GM12872 (cell line): Measurements from ENCODE around the gene TIMM44.

Experiments
- TF ChIP-seq, protein P1 (sequence below): IDR thresholded peaks from 3 replicates; pipeline ENCODE4 v1.5.1; 2011; ENCODE audit warnings: low read depth, mild to moderate bottlenecking, low read length, moderate library complexity; ENCODE audit not compliant: insufficient read depth

TIMM44 gene

DNA sequence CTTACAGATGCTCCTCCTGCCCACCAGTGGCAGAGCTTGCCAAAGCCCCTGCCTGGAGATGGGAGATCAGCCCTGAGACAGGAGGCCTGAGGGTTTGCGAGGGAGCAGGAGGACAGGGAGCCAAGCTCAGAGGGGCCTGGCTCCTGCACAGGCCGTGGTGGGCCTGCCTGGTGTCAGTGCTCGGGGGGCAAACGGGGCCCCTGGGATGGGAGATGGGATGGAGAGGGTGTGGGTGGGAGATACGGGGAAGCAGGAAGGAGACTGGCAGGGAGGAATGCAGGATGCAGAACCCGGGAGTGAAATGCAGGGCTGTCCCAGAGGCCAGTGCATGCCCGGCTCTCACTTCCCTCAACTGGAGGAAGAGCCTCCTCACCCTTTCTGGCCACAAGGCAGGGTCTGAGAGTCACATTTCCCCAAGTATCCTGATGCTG, 42.0 kb upstream of the TIMM44 start:
- TF ChIP-seq, protein P1, sequence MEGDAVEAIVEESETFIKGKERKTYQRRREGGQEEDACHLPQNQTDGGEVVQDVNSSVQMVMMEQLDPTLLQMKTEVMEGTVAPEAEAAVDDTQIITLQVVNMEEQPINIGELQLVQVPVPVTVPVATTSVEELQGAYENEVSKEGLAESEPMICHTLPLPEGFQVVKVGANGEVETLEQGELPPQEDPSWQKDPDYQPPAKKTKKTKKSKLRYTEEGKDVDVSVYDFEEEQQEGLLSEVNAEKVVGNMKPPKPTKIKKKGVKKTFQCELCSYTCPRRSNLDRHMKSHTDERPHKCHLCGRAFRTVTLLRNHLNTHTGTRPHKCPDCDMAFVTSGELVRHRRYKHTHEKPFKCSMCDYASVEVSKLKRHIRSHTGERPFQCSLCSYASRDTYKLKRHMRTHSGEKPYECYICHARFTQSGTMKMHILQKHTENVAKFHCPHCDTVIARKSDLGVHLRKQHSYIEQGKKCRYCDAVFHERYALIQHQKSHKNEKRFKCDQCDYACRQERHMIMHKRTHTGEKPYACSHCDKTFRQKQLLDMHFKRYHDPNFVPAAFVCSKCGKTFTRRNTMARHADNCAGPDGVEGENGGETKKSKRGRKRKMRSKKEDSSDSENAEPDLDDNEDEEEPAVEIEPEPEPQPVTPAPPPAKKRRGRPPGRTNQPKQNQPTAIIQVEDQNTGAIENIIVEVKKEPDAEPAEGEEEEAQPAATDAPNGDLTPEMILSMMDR = no peak

GRCh38 chr19:7983995-7984837, 40.8 kb upstream of the TIMM44 start:
- TF ChIP-seq, protein P1 = no peak

DNA sequence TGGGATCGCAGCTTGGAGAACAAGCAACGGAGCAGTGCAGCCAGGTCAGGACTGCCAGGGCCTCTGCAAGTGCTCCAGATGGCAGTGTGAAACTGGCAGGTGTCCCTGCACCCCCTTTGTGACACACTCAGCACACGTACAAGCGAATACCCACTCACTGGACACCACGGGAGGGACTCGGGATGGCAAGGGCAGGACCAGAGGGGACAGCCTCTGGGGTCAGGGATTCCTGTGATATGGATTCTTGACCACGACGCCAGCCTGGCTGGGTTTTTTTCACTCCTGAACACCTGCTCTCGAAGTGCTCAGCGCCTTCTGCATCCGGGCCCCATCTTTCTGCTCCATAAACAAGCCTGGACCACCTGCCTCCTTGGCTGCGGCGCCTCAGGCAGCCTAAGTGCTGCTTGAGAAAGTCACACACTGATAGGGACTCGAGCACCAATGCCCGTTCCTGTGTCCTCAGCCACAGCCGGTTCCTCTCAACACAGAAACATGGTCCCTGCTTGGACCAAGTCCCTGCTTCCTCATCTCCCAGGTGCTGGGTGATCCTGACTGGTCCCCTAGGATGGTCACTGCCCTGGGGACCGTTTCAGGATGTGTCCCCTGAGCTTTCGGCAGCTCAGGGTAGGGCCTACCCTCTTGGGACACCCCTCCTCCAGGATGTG, 40.0 kb upstream of the TIMM44 start:
- TF ChIP-seq, protein P1 = no peak

DNA sequence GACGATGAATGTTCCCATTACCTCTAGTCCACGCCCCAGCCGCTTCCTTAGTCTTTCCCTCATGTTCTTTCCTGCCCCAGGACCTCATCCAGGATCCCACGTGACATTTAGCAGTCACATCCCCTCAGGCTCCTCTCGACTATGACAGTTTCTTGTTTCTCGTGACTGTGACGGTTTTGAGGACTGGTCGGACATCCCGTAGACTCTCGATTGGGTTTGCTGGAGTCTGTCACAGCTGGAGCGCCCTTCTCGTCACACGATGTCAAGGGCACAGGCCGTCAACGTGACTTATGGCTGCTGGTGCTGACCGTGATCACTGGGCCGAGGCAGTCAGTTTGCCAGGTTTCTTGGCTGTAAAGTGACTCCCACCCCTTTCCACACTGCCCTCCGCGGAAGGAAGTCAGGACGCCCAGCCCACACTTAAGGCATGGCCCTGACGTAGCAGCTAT, 39.2 kb upstream of the TIMM44 start:
- TF ChIP-seq, protein P1 = no peak

DNA sequence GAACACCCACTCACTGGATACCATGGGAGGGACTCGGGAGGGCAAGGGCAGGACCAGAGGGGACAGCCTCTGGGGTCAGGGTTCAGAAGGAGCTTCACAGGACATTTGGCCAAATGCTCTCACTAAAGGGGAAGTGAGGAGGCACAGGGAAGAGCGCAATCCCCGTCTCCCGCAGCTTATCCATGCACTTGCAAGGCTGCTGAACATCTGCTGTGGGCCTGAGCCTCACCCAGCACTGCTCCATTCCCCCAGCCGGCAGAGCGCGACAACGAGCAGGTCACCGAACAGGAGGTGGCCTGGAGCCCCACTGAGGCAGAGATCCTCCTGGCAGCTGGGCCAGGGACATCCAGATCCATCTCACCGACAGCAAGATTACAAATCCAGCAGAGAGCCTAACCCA, 38.6 kb upstream of the TIMM44 start:
- TF ChIP-seq, protein P1 = no peak

DNA sequence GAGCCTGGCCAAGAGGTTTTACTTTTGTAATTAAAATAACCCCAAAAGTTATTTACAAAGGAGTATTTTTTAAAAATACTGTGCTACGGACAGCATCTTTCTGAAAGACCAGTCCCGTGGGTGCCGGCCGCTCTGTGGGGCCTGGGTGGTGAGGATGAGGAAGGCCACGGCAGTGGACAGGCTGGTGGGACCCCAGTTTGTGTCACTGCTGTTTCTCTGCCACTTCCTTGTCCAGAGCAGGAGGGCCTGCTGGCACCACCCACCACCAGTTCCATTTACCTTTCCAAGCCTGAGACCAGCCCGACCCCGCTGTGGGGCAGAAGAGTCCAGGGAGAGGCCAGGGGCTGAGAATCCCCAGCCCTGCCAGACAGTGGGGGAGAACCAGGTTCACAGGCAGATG, 38.2 kb upstream of the TIMM44 start:
- TF ChIP-seq, protein P1 = no peak

GRCh38 chr19:7981199-7981598, 37.7 kb upstream of the TIMM44 start:
- TF ChIP-seq, protein P1 = no peak
